ENCODE data around the gene TEX35.
"Not testable (repeated sequence)": the region's sequence is repeated elsewhere in the genome, so short reads cannot be mapped to it uniquely, and the experiment has no call there.

Gene TEX35

DNA sequence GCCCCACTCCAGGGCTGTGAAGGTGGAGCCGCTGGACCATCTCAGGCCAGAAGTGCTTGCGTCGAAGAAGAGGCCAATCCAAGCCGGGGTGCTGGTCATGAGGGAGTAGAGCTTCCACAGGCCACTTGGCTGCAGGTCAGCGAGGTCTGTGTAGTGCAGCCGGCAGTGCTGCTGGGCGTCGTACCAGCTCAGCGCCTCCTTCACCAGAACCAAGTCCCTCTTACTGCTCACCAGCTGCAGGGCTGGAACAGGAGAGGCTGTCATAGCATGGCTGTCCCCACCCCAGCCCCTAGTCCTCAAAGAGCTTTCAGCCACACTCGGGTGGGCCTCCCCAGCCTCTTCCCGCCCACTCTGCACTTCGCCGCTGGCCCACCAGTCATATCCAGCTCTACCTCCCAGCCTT, 18.3 kb upstream of the TEX35 start:
- no peak for DNase-seq (ENCODE audit: low spot score)

DNA sequence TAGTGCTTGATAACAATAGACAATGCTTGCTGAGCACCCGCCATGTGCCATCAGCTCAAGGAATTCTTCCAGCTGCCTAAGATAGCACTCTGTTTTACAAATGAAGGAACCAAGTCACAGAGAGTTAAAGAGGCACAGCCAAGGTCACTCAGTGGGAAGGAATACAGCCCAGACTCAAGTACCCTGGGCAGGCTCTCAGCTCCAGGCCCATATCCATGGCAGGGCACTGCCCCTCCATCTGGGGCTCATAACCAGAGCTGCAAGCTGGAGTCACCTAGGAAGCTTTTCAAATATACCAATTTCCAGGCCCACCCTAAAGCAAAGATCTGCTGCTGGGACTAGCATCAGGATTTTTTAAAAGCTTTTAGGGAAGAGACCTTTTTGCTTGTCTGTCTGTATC, 17.8 kb upstream of the TEX35 start:
- DNase-seq (ENCODE audit: low spot score), result no peak

DNA sequence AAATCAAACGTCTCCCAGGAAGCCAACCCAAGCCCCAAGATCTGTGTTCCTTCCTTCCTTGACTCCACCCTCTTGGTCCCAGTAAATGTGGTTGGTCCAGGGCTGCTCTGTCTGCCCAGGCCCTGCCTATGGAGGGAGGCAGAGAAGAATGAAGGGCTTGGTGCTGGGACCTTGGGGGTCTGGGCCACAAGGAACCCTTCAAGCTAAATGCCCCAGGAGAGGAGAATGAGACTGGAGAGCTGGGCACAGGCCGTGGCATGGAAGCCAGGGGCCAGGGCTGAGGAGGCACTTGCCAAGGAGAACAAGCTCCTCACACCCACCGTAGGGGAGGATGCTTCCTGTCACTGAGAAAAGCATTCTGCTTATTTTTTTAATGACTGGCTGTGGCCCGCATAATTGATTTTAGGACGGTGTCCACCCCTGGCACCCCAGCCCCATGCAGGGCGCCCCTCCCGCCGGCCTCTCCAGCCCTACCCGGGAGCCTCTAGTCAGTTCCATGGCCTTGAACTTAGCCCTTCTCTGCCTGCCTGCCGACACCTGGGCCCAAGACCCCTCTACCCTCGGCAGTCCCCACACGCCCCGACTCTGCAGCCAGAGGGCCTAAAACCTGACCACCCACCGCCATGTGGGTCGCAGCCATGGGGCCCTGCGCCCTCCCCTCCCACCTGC, 17.0 kb upstream of the TEX35 start:
- no peak for DNase-seq (ENCODE audit: low spot score)

DNA sequence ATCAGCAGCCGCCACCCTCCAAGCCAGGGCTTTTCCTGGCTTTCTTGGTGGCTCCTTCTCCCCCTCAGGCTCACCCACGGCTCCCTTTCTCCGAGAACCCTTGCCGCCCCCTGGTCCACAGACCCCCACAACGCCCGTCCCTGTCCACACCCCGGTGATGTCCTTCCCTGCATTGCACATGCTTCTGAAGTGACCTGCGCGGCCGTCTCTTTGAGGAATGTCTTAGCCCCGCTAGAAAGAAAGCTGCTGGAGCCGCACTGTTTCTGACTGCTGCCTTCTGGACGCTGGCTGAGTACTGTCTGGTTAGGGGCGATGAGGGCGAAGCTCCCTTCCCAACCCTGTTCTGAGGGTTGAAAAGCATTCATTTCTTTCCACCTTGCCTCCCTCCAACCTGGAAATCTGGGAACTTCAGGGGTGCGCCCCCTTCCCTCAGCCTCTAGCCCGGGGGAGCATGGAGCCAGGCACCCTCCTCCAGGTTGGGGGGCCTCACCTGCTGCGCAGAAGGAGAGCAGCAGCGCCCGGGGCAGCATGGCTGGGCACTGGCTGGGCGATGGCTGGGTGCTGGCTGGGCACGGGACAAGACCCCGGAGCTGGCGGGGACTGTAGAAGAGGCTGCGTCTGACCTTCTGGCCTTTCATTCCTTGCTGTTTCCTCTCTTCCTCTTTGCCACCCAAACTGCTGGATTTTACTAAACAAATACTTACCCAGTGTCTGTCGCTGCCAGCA, 16.3 kb upstream of the TEX35 start, which contains the start of gene CLEC20A:
Gene CLEC20A, minus strand, starts transcription at position 555 of the 726 bp plus-strand sequence. Its CDS starts 25 bp downstream, at position 530.
- DNase-seq (ENCODE audit: low spot score), result no peak

DNA sequence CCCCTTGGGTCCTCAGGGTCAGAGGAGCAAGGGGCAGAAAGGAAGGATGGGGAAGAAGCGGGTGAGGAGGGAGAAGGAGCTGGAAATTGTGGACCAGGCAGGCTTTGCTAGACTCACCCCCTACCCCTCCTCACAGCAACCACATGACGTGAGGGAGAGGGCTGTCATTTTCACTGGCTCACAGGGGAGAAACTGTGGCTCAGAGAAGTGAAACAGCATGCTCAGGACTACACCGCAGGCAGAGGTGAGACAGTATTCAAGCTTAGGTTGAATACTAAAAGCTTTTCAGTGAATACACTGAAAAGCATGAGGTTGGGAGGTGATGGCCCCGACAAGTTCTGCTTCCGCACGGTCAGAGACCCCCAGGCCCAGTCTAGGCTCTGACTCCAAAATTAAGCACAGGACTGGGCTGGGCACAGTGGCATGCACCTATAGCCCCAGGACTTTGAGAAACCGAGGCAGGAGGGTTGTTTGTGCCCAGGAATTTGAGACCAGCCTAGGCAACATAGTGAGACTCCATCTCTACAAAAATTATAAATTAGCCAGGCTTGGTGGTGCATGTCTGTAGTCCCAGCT, 14.9 kb upstream of the TEX35 start:
- no peak for DNase-seq (ENCODE audit: low spot score)

DNA sequence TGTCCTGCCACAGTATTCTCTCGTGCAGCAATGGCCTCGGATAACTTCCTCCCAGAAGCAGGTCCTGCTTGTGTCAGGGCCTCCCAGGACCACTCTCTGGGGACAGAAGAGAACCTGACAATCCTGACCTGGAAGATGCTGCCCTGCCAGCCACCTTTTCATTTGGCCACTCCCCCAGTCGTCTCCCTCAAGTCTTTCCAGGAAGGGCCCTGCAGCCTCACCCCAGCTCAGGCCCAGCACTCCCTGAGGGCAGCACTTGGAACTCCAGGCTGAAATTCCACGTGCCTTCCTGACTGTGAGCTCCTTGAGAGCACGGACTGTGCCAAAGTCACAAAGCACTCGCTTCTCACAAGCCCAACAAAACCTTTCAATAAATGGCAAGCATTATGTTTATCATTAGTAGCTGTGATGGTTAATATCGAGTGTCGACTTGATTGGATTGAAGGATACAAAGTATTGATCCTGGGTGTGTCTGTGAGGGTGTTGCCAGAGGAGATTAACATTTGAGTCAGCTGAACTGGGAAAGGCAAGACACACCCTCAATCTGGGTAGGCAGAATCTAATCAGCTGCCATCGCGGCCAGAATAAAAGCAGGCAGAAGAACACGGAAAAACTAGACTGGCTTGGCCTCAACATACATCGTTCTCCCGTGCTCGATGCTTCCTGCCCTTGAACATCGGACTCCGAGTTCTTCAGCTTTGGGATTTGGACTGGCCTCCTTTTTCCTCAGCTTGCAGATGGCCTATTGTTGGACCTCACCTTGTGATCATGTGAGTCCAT, 13.8 kb upstream of the TEX35 start:
- DNase-seq (ENCODE audit: low spot score), result no peak

DNA sequence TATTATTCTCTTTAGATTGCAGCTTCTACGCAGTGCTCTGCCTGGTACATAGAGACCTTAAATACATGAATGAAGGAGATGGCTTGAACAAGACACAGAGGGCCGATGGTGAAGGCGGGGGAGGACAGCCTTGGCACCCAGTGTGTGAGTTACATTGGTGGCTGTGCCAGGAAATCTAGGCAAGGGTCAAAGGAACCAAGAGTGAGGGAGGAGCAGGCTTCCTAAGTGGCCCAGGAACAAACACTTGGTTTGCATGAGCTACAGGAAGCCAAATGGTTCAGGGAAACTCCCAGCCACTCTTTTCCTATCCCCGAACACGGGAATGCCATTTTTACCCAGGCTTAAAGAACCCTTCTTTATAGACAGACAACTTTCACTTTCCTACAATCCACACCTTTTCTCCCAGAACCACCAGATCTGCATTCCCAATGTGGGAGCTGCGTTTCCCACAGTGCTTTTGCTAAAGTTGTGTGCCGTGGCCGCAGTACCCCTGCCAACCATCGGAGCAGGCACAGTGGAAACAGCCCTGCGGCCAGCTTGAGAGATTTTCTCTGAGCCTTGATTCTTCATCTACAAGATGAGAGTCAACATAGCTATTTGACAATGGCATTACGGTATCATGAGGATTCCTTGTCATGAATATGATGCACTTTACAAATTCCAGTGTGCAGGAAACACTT, 12.7 kb upstream of the TEX35 start:
- DNase-seq (ENCODE audit: low spot score), result no peak

DNA sequence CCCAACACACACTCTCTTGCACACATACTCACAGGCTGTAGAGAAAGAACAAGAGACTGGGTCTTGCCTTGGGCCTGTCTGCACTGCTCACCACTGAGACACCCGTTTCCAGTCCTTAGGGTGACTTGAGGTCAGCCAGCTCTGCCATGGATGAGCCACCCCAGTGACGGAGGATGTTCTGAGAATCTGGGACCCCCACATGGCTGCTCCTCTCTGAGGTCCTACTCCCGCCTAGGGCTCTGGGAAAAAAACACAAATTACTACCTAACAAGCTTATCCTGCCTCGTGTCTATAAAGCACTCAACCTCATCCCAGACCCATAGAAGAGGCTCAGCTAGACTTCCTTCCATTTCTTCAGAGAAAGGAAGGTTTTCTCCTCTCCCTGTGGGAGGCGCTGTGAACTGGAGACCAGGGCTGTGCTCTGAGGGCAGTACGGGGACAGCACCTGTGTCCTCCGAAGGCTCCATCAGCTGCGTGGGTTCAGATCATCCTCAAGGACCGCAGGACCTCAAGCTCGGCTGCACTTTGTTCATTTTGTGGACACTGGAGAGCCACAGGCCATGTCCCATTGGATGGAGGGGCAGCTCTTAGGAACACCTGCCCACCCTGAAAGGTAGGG, 11.9 kb upstream of the TEX35 start:
- DNase-seq (ENCODE audit: low spot score), result no peak

DNA sequence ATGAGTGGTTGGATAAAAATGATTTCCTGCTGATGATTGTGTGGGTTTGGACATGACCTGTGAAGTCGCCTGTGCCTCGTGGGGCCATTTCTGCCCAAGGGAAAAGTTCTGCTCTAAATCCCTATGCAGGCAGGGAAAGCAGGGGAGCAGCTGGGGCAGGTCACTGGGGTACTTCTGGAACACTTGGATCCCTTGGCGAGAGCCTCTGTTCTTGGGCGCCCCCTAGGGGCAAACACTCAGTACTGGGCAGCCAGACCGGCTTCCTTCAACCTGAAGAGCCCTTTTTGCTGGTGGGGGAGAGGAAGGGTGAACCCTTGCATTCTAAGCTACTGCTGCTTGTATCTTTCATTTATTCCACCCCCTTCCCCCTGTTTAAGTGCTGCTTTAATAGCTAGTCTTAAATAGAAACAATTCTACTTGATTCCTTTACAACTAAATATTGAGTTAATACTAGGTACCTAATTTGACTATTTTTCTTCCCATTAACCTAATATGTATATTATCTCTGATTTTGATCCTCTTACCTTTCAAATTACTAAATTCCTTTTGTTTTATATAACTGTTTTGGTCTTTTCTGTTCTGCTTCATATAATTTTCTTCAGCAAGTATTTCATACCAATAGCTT, 11.1 kb upstream of the TEX35 start:
- no peak for DNase-seq (ENCODE audit: low spot score)

DNA sequence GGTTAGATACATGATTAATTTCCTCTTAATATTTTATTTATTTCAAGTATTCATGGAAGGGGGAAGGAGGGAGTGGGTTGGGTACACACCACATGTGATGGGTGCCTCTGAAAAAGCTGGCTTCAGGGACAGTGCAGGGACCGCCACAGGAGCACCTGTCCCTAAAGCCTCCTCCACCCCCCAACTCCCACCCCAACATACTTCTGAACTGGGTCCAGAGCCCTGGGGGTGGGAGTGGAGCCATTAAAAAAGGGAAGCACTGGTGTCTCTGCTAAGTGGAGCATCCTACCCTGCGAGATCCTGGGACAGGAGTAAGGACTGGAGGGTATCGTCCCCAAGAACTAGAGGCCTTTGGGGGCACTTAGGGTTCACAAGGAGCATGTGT, 10.6 kb upstream of the TEX35 start:
- no peak for DNase-seq (ENCODE audit: low spot score)

DNA sequence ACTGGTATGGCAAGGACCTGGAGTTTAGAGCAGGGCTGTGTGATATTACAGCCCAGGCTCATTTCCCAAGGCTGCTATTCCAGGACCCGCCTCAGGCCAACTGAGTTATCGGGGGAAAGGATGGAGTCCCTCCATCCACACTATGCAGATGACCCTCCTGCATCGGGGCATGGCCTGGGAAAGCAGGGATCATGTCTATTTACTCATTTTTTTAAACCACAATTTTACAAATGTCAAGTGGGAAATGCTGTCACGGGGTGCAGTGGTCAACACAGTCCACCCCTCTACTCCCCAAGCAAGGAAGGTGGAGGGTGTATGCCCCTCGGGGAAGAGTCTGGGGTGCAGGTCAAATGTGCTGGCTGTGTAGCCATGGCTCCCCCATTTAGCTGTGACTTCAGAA, 10.1 kb upstream of the TEX35 start:
- DNase-seq (ENCODE audit: low spot score), result no peak

DNA sequence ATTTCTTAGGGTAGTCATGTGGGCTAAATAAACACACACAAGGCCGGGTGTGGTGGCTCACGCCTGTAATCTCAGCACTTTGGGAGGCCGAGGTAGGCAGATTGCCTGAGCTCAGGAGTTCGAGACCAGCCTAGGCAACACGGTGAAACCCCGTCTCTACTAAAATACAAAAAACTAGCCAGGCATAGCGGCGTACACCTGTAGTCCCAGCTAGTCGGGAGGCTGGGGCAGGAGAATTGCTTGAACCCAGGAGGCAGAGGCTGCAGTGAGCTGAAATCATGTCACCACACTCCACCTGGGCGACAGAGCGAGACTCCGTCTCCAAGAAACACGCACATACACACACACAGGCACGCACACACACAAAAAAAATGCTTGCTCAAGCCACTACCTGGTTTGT, 9.6 kb upstream of the TEX35 start:
- DNase-seq (ENCODE audit: low spot score), result not testable (repeated sequence)

DNA sequence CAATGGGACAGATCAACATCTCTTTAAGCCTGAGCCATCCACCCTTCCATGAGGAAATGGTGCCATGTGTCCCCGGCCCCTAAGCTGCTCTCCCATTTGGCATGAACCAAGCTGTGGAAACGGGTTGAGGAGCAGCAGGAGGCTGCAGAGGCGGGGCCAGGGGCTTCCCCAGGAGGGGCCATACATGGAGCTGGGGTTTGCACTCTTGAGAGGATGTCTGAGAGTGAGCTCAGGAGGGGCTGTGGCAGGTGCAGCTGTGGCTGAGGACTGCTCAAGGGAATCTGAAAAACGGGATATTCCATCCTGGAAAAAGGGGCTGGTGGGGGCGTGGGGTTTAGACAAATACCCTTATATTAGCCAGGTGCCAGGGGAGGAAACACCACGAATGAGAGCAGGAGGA, 9.1 kb upstream of the TEX35 start:
- no peak for DNase-seq (ENCODE audit: low spot score)

DNA sequence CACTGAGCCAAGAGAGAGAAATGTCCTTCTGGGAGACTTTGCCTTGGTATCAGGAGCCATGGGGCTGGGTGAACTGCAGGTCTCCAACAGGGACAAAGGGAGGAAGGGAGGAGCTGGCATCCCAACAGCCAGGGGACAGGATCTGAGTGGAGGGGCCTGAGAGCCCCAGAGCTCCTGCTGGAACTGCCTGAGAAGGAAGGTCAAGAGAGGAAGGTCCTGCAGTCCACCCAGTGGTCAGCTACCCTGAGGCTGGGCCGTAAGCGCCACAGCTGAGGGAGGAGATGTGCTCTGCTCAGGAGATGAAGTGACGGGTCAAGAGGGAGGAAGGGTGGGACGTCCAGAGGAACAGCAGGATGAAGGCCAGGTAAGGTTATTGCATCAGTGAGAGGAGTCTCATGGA, 8.6 kb upstream of the TEX35 start:
- DNase-seq (ENCODE audit: low spot score), result no peak

DNA sequence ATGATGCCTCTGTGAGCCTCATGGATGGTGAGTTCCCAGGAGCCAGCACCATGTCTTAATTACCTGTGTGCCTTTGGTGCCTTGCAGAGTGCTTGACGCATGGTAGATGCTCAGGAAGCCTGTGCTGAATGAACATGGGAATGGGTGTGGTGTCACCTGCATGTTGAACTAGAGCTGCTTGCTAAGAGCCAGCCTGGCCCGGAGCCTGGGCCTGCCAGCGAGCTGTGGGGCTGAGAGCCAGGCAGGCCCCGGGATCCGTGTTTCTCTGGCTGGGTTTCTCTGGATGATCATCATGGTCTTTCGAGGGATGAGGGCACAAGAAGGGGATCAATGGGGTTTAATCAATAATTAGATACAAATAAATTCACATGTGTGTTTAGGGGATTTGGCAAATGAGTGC, 6.7 kb upstream of the TEX35 start:
- DNase-seq (ENCODE audit: low spot score), result no peak

DNA sequence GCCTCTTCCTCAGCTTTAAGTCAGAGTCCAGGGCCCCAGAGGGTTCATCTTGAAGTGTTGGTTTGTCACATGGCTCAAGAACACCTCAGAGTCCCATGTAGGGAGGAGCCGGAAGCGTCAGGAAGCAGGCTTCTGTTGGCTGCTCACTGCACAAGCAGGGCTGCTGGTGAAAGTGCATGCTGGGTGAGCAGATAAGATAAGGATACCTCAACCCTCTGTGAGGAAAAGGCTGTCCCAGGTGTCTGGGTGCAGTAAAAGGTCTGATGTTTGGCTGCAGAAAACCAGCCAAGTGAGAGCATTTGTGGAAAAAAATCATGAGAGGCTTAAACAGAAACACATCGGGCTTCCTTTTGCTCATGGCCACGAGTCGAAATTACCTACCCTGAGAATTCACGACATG, 6.2 kb upstream of the TEX35 start:
- DNase-seq (ENCODE audit: low spot score), result no peak

DNA sequence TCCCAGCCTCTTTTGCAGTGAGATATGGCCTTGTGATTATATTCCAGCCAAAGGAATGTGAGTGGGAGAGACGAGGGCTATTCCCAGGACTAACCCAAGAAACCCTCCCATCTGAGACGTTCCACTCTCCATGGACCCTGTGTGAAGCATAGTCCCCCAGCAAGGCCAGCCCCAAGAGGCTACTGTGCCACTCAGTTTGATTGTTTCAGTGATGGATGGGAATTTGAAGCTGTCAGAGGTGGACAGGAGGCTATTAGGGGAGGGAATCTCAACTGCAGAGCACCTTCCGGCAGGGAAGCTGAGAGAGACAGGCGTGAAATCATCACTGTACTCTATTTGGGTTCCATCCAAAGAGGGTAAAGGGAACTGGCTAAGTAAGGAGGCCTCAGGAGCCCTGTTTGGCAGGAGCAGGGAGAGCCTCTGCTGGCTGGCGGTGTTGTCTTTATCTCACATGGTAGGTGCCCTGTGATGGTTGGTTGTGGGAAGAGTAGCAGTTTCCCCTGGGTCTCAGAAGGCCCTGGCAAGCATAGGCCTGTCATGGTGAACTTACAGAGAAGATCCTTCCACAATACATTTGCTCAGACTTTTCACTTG, 3.4 kb upstream of the TEX35 start:
- DNase-seq (ENCODE audit: low spot score), result no peak

DNA sequence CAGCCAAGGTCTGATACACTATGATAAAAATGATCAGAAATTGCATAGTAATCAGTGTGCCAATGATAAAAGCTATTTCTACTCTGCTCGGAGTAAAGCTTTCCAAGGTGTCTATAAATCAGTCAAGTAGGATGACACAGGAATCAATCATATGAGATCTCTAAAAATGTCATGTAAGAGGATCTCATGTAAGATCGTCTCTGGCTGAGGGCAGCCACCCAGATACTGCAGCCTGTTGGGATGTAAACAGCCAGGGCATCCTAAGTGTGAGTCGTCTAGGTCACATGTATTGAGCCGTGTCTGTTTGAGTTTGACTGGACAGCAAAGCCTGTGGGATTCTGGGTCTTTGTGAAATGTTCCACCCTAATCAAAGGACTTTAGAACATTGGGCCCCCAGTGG, 2.8 kb upstream of the TEX35 start:
- no peak for DNase-seq (ENCODE audit: low spot score)

DNA sequence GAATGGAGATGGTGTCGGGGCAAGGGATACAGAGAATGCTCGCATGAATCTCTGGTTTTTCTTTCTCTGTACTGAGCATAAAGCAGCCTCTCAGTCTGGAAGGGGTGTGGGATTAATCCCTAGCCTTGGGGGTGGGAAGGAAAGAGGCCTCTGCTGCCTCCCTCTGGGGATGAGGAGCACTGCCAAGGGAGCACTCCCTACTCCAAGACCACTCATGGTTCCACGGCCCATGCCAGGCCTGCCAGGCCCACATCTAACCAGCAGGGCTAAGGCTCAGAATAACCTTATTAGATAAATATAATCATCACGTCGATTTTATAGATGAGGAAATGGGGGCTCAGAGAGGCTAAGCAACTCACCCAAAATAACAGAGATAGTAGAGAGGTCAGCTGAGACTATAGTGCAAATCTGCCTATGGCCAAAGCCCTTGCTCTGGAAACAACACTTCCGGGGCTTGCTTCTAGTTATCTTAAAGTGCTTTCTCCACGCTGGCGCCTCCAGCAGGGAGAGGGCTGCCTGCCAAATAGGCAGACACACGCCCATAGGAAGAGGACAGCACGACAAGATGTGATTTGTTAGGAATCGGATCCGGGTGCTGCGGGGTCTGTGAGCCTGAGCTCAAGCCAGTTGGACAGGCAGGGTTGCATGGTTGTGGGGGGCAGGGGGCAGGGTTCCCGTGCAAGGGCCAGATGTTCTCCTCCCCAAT, 522 bp downstream of the TEX35 start:
- no peak for DNase-seq (ENCODE audit: low spot score)

DNA sequence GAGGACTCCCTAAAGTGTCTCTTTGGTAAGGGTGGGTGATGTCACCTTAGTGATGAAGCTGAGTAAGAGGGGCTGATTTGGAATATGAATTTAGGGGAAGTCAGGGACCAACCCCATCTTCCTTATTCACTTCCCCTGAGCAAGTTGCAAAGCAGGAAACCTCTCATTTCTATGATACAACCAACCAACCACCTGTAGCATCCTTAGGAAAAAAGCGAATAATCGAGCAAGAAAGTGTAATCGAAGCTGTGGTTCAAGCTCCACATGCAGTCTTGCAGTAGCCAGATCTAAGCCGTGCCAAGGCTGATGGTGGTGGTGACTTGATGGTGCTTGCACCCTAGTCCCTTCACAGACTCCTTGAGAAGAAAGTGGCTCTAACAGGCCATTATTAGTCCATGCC, 3.2 kb downstream of the TEX35 start:
- DNase-seq (ENCODE audit: low spot score), result no peak

Measured in left forelimb (tissue), 1 donor.